PC-3 (cell line): ENCODE measurements around the gene RAB11FIP4. TPM values are rescaled to one million over a fixed set of nuclear protein-coding genes. Genes with fewer than 3 reads are reported as not detected.
A peak's percentile ranks its signal among the peaks of the same experiment; 100 is the strongest.
"Not testable (repeated sequence)": the region's sequence is repeated elsewhere in the genome, so short reads cannot be mapped to it uniquely, and the experiment has no call there.

Experiments
- ATAC-seq: fragments of 200-7000 bp; cut with Tn5 transposase; 2 replicates; pipeline ENCODE4 v1.9.1; 2020; ENCODE audit warnings: mild to moderate bottlenecking, moderate library complexity
- BruUV-seq: library from RNA; stranded (reverse); fragments of 400-500 nt; replicated peaks from 2 replicates; lab custom pipeline; 2021; lab: Mats Ljungman, UMichigan
- CTCF ChIA-PET: fragments of 300-600 bp; sonication (Branson Sonifier 250); formaldehyde crosslinking; loops from one replicate; lab custom pipeline; 2022; ENCODE audit warnings: antibody characterized with exemption; lab: Charles Lee
- POLR2A ChIA-PET: fragments of 300-600 bp; sonication (Branson Sonifier 250); formaldehyde crosslinking; loops from one replicate; lab custom pipeline; 2022; ENCODE audit warnings: antibody characterized with exemption; ENCODE audit not compliant: unreplicated experiment; lab: Charles Lee
- DNase-seq: peaks from one replicate; pipeline ENCODE4 v3.0.0-alpha.2; 2015
- H2AFZ ChIP-seq: fragments of 300-600 bp; sonication (generic); 2 replicates; pipeline ENCODE4 v1.6.0; 2016; ENCODE audit warnings: antibody characterized with exemption, low read length
- H3F3A ChIP-seq: fragments of 300-600 bp; sonication (generic); one replicate; pipeline ENCODE4 v1.6.0; 2017; ENCODE audit warnings: antibody characterized with exemption, low read length, control low read depth, mild to moderate bottlenecking; ENCODE audit not compliant: unreplicated experiment
- H3K27ac ChIP-seq: fragments of 300-600 bp; sonication (generic); 2 replicates; pipeline ENCODE4 v1.5.1; 2016; ENCODE audit warnings: mild to moderate bottlenecking, low read length
- H3K27me3 ChIP-seq: fragments of 300-600 bp; sonication (generic); 2 replicates; pipeline ENCODE4 v1.6.1; 2016; ENCODE audit warnings: low read length, mixed read lengths
- H3K36me3 ChIP-seq: fragments of 300-600 bp; sonication (generic); 2 replicates; pipeline ENCODE4 v1.6.1; 2016; ENCODE audit warnings: low read depth, mixed run types, low read length, mixed read lengths
- H3K4me1 ChIP-seq: fragments of 300-600 bp; sonication (generic); 2 replicates; pipeline ENCODE4 v1.5.1; 2016; ENCODE audit warnings: low read length; ENCODE audit not compliant: insufficient read depth
- H3K4me2 ChIP-seq: fragments of 300-600 bp; sonication (generic); 2 replicates; pipeline ENCODE4 v1.6.0; 2016; ENCODE audit warnings: low read length
- H3K4me3 ChIP-seq: fragments of 300-600 bp; sonication (generic); 2 replicates; pipeline ENCODE4 v1.5.1; 2016; ENCODE audit warnings: mild to moderate bottlenecking, low read length, mixed read lengths
- H3K79me2 ChIP-seq: fragments of 300-600 bp; sonication (generic); 2 replicates; pipeline ENCODE4 v1.6.1; 2017; ENCODE audit warnings: low read length, mixed read lengths
- H3K9ac ChIP-seq: fragments of 300-600 bp; sonication (generic); 2 replicates; pipeline ENCODE4 v1.6.0; 2016; ENCODE audit warnings: mild to moderate bottlenecking, low read length
- H3K9me2 ChIP-seq: fragments of 300-600 bp; sonication (generic); replicated peaks from 2 replicates; pipeline ENCODE4 v1.6.1; 2016; ENCODE audit warnings: mixed run types, low read length, mixed read lengths
- H3K9me3 ChIP-seq: fragments of 300-600 bp; sonication (generic); 2 replicates; pipeline ENCODE4 v1.6.1; 2016; ENCODE audit warnings: low read length, mixed read lengths
- H4K20me1 ChIP-seq: fragments of 300-600 bp; sonication (generic); 2 replicates; pipeline ENCODE4 v1.6.1; 2016; ENCODE audit warnings: low read length, mixed read lengths
- CTCF ChIP-seq: fragments of 300-600 bp; sonication (generic); conservative IDR thresholded peaks from 2 replicates; pipeline ENCODE4 v1.5.1; 2017; ENCODE audit warnings: antibody characterized with exemption, low read depth, mild to moderate bottlenecking, low read length
- EZH2 ChIP-seq: fragments of 300-600 bp; sonication (generic); IDR thresholded peaks from one replicate; pipeline ENCODE4 v1.6.1; 2017; ENCODE audit warnings: antibody characterized with exemption, mild to moderate bottlenecking, low read length; ENCODE audit not compliant: unreplicated experiment
- EZH2phosphoT487 ChIP-seq: fragments of 300-600 bp; sonication (generic); IDR thresholded peaks from 2 replicates; pipeline ENCODE4 v1.6.1; 2018; ENCODE audit warnings: mild to moderate bottlenecking, antibody characterized with exemption, low read length, borderline replicate concordance
- intact Hi-C: fragments of 100-400 bp; cut with micrococcal nuclease; formaldehyde crosslinking; loops from 2 replicates; pipeline ENCODE4 v1.9.0; 2023
- total RNA-seq: library from RNA; depleted of rRNA; stranded (reverse); fragments of >200 nt; gene quantifications from 2 replicates; pipeline ENCODE4 v1.2.3, GENCODE V29; 2014

RAB11FIP4 gene
- total RNA-seq, 1 experiment from 2014 or later = 4.2 TPM

- Histone ChIP-seq H3K9me2 (no peaks in the 10 kb centered on the region), H3K79me2 (no peaks in the 10 kb centered on the region), H3K4me3 (no peak overlapping the region), H3K36me3 (no peaks in the 10 kb centered on the region), H3K4me1 (no peaks in the 10 kb centered on the region), H4K20me1 (no peaks in the 10 kb centered on the region), H3K9ac (no peak overlapping the region), H3F3A (no peaks in the 10 kb centered on the region), H3K27me3 (no peaks in the 10 kb centered on the region), H3K27ac (no peak overlapping the region), H3K4me2 (peak overlapping the region; percentile 50; the same call in 1 of the 2 replicates), H2AFZ (no peak overlapping the region), H3K9me3 (no peaks in the 10 kb centered on the region)
- CTCF ChIA-PET = interaction anchor here (0.7 kb wide), 1 partner anchor 16 kb away, joined by 4 read pairs; no protein-coding TSS in a partner anchor
- TF ChIP-seq EZH2phosphoT487 = no peak
- TF ChIP-seq CTCF = no peak
- no peak for TF ChIP-seq EZH2
- ATAC-seq = no peak
- intact Hi-C loops = loop anchor here (1.0 to 5.0 kb wide), 2 partner anchors 87 to 404 kb away; no protein-coding TSS in a partner anchor
- POLR2A ChIA-PET = no interaction called here
- DNase-seq = no peak
- BruUV-seq = no TSS peak
These were observed 46.4 kb downstream of the RAB11FIP4 start for GRCh38 chr17:31437720-31438400.

- no peaks in the 10 kb centered on the region for H3K36me3 ChIP-seq
- H3K9me3 ChIP-seq = no peaks in the 10 kb centered on the region
- H3K4me2 ChIP-seq = no peak overlapping the region
- H3K79me2 ChIP-seq = no peaks in the 10 kb centered on the region
- H4K20me1 ChIP-seq = no peaks in the 10 kb centered on the region
- no peak for ATAC-seq
- intact Hi-C loops = loop anchor here (5.0 kb wide), 1 partner anchor 403 kb away; no protein-coding TSS in a partner anchor
- no peaks in the 10 kb centered on the region for H3K4me1 ChIP-seq
- no peaks in the 10 kb centered on the region for H3F3A ChIP-seq
- POLR2A ChIA-PET = no interaction called here
- H3K9me2 ChIP-seq = no peaks in the 10 kb centered on the region
- no peak for TF ChIP-seq EZH2
- no peak for TF ChIP-seq EZH2phosphoT487
- no peak for TF ChIP-seq CTCF
- H3K27ac ChIP-seq = no peak overlapping the region
- no peaks in the 10 kb centered on the region for H3K27me3 ChIP-seq
- no peak overlapping the region for H3K4me3 ChIP-seq
- no peak overlapping the region for H2AFZ ChIP-seq
- DNase-seq = no peak
- no peak overlapping the region for H3K9ac ChIP-seq
- CTCF ChIA-PET = no interaction called here
- BruUV-seq = no TSS peak
These were observed 48.2 kb downstream of the RAB11FIP4 start for GRCh38 chr17:31439716-31440115.

- Histone ChIP-seq H3K9me3 (no peaks in the 10 kb centered on the region), H3K27me3 (no peaks in the 10 kb centered on the region), H3K79me2 (no peaks in the 10 kb centered on the region), H4K20me1 (no peaks in the 10 kb centered on the region), H3K4me2 (no peak overlapping the region), H3F3A (no peaks in the 10 kb centered on the region), H3K9ac (no peak overlapping the region), H3K9me2 (no peaks in the 10 kb centered on the region), H3K27ac (no peak overlapping the region), H3K4me1 (no peaks in the 10 kb centered on the region), H3K36me3 (no peaks in the 10 kb centered on the region), H3K4me3 (no peak overlapping the region), H2AFZ (no peak overlapping the region)
- POLR2A ChIA-PET = no interaction called here
- no peak for TF ChIP-seq CTCF
- no peak for TF ChIP-seq EZH2phosphoT487
- TF ChIP-seq EZH2 = no peak
- DNase-seq (no peak), ATAC-seq (no peak)
- BruUV-seq = no TSS peak
- intact Hi-C loops = no loop called here
- CTCF ChIA-PET = no interaction called here
These were observed 50.8 kb downstream of the RAB11FIP4 start for GRCh38 chr17:31442276-31442675.

GRCh38 chr17:31442856-31443255 is 51.4 kb downstream of the RAB11FIP4 start:
- H3K4me2 ChIP-seq, H3K36me3 ChIP-seq, ATAC-seq, H3K9me2 ChIP-seq, H3K4me3 ChIP-seq, H2AFZ ChIP-seq, H3K27me3 ChIP-seq, POLR2A ChIA-PET, DNase-seq, CTCF ChIA-PET, H3K27ac ChIP-seq, H3K79me2 ChIP-seq, BruUV-seq, H3K4me1 ChIP-seq, H3K9me3 ChIP-seq, H4K20me1 ChIP-seq, H3K9ac ChIP-seq, intact Hi-C loops, H3F3A ChIP-seq: not testable (repeated sequence)
